LHCN-M2 (cell line): ENCODE data around the gene OR11A1. TPM values are rescaled to one million over a fixed set of nuclear protein-coding genes. Genes with fewer than 3 reads are reported as not detected.

Experiments
- DNase-seq: peaks from one replicate; pipeline ENCODE4 v3.0.0-alpha.2; 2012; ENCODE audit warnings: low read depth
- polyA plus RNA-seq: library from polyadenylated mRNA; unstranded; fragments of >200 nt; gene quantifications from one replicate; pipeline ENCODE4 v1.2.1, GENCODE V29; 2012; ENCODE audit warnings: missing spikeins
- total RNA-seq: library from RNA; depleted of rRNA; stranded (reverse); fragments of >200 nt; gene quantifications from 2 replicates; pipeline ENCODE4 v1.2.3, GENCODE V29; 2014; rRNA removed

The OR11A1 gene
- not detected in 2 replicates for total RNA-seq
- polyA plus RNA-seq = not detected

GRCh38 chr6:29456971-29457370, at the start of gene OR11A1, which contains the start of gene OR2H1:
OR11A1 (minus strand) TSS chr6:29457071; CDS start chr6:29427641, 29,430 bp downstream.
OR2H1 (plus strand) TSS chr6:29457155; CDS start chr6:29461770, 4,615 bp downstream.
- no peak for DNase-seq

GRCh38 chr6:29506446-29507067, 49.7 kb upstream of the OR11A1 start:
- DNase-seq = no peak

DNA sequence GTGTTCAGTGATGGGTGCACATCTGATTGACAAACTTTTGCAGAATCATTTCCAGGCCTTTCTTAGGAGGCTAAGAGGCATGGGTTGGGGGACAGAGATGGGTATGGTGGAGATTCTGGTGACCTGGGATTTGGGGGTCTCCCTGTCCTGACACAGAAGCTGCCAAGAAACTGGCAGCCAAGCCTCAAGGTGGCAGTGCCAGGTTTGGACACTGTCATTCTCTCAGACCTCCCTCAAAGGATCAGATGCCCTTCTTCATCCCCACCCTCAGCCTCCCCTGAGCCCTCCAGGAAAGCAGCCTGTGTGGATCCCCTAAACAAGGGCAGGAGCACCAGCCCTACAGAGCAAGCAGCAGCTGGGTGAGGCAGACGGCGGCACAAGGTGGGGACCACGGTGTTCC, 48.9 kb upstream of the OR11A1 start:
- DNase-seq = no peak

- no peak for DNase-seq
These were observed 48.1 kb upstream of the OR11A1 start for GRCh38 chr6:29504961-29505360.

DNA sequence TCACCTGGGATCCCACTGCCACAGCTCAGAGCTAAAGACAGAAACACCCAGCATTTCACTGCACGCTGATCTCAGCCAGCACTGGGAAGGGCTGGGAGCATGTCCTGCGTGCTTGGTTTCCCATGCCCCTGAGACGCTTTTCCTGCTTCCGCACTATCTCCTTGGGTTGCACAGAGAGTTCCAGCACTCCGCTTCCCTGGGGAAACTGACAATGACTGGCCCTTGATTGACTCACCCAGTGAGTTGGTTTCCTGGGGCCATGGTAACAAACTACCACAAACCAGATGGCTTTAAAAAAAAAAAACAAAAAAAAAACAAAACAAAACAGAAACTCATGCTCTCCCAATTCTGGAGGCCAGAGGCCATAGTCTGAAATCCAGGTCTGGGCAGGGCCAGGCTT, 45.7 kb upstream of the OR11A1 start:
- peak; percentile 17 for DNase-seq

GRCh38 chr6:29502181-29502580, 45.3 kb upstream of the OR11A1 start:
- DNase-seq = no peak

- DNase-seq = no peak
These were observed 44.2 kb upstream of the OR11A1 start for GRCh38 chr6:29501106-29501505.

GRCh38 chr6:29500594-29500993, 43.7 kb upstream of the OR11A1 start:
- no peak for DNase-seq

- DNase-seq = no peak
These were observed 42.8 kb upstream of the OR11A1 start for GRCh38 chr6:29499704-29500103.

DNA sequence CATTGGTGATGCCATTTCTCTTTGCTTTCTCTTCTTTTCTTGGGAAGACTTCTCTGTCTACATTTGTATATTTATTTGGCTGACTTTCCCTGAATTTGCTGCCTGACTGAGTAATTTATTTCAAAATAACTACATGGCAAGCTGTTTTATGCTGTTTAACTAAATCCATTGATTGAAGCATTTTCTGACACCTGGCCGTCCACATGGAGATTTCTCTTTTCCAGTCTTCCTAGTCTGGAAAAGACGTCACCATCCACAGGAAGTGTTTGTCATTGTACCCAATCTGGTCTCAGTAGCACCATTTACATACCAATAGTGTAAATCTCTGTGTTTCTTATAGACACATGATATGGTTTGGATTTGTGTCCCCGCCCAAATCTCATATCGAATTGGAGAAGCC, 40.1 kb upstream of the OR11A1 start:
- DNase-seq = no peak

- no peak for DNase-seq
These were observed 38.7 kb upstream of the OR11A1 start for GRCh38 chr6:29495571-29495970.

- DNase-seq = no peak
These were observed 37.3 kb upstream of the OR11A1 start for GRCh38 chr6:29494131-29494530.

DNA sequence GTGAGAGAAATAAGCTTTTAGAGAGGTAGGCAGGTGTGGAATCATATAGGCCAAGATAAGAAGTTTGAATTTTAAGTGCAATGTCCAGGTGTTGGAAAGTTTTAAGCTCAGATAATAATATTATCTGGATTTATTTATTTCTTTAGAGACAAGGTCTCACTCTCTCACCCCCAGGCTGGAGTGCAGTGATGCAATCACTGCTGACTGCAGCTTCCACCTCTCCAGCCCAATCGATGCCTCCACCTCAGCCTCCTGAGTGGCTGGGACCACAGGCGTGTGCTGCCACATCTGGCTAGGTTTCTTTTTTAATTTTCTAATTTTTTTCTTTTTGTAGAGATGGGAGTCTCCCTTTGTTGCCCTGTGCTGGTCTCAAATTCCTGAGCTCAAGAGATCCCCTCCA, 36.4 kb upstream of the OR11A1 start:
- no peak for DNase-seq

- DNase-seq = no peak
These were observed 34.7 kb upstream of the OR11A1 start for GRCh38 chr6:29491574-29491973.

DNA sequence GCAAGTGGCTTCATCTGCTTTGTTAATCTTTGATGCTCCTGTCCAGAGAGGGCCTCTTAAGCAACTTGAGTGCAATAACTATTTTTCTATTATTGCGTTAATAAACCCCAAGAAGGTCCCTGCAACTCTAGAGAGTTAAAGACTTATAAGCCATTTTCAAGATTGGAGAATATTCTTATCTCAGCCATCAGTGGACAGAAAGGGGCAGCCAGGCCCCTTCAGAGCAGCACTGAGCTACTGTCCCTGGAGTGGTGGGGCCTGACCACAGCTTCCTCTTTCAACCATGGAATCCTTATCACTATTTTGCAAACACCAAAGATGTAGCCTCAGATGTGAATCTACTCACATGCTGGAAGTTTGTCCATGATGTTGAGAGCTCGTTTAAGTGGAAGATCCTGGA, 33.7 kb upstream of the OR11A1 start:
- DNase-seq = no peak

DNA sequence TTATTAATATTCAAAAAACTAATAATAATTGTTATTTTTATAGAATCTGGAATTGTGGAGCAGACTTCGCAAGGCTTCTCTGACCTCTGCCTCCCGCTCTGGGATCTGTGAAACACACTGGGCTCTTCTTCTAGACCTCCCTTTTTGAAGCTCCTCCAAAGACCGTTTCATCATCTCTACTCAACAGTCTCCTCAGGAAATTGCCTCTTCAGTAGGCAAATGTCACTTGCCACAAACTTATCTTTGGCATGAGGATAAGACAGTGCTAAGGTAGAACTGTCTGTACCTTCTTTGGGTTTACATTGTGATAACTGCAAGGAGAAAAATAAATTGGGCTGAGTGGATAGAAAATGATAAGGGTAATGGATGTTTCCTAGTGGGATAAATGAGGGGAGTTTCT, 33.2 kb upstream of the OR11A1 start:
- no peak for DNase-seq

GRCh38 chr6:29489286-29489685, 32.4 kb upstream of the OR11A1 start:
- no peak for DNase-seq

DNA sequence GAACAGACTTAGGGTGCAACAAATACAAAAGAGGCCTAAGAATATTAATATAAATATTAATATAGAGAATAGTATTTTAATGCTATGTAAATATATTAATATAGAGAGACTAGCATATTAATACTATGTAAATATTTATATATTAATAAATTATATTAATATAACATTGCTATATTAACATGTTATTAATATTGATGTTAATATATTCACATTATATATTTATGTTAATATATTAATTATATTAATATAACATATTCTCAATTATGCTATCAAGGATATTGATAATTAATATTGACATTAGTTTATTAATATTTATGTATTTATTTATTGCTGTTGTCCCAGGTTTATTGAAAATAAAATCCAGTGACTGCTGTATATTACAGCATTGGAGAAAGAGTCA, 32.0 kb upstream of the OR11A1 start:
- DNase-seq = no peak

- DNase-seq = no peak
These were observed 30.8 kb upstream of the OR11A1 start, which contains the start of gene MAS1L for GRCh38 chr6:29487660-29488059. MAS1L (minus strand) TSS chr6:29487956; CDS start chr6:29487902, 54 bp downstream.

GRCh38 chr6:29487131-29487530, 30.3 kb upstream of the OR11A1 start:
- no peak for DNase-seq

DNA sequence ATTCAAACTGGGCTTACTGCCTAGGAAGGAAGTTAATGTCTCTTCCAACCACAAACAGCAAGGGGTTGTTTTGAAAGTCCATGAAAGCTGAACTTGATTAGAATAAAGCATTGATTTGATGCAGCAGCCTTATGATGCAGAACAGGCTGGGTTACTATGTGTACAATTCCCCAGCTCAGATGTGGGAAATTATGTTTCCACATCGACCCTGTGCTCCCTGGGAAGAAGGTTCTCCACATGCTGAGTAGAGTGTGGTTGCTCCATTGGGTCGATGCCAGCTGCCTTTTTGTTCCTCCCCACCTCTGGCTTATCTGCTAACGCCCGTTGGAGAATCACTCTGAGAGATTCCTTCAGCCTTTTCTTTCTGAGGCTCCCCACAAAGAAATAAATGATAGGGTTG, 29.7 kb upstream of the OR11A1 start:
- no peak for DNase-seq

DNA sequence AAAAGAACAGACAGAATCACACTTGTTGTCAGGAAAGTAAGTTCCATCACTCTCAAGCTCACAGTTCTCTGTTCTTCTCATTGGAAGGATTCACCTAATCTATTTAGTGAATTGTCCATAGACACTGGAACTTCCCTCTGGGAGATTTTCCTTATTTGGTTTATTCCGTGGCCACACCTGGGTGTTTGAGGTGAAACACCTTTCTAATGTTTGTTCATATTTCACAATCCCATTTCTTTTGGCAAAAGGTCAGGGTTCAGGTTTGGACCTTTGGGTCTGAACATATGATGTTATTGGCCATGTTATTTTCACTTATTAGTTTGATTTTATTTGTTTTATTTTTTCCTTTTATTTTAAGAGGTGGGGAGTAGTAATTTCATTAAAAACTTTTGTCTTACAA, 26.9 kb upstream of the OR11A1 start:
- no peak for DNase-seq

- no peak for DNase-seq
These were observed 26.3 kb upstream of the OR11A1 start for GRCh38 chr6:29483186-29483585.

- no peak for DNase-seq
These were observed 22.7 kb upstream of the OR11A1 start for GRCh38 chr6:29479560-29479959.
